Gastroesophageal sphincter (tissue), 4 donors: ENCODE measurements around the gene HLA-F. TPM values are rescaled to one million over a fixed set of nuclear protein-coding genes. Genes with fewer than 3 reads are reported as not detected.

Source experiments
- ATAC-seq: fragments of 150-250 bp; one replicate; pipeline ENCODE4 v1.9.1; 2016; ENCODE audit warnings: mild to moderate bottlenecking, moderate library complexity
- H3K27ac ChIP-seq, 4 donors: fragments of 200-600 bp; sonication (generic) in 3 of 4; 1 replicate in 3 of 4; 2 replicates in 1 of 4; pipeline ENCODE4 v1.5.1; 2016 to 2019
- H3K27me3 ChIP-seq: fragments of 200-600 bp; sonication (generic); one replicate; pipeline ENCODE4 v1.5.1; 2019
- H3K36me3 ChIP-seq, 2 donors: fragments of 200-600 bp; sonication (generic); one replicate each; pipeline ENCODE4 v1.5.1; 2019; ENCODE audit warnings: control low read depth in 1 of 2
- H3K4me1 ChIP-seq, 3 donors: fragments of 200-600 bp; sonication (generic); 1 replicate in 2 of 3; 2 replicates in 1 of 3; pipeline ENCODE4 v1.5.1; 2016 to 2019; ENCODE audit warnings: control low read depth in 2 of 3
- H3K4me3 ChIP-seq, 2 donors: fragments of 200-600 bp; sonication (generic); one replicate each; pipeline ENCODE4 v1.5.1; 2019; ENCODE audit warnings: mild to moderate bottlenecking in 1 of 2, moderate library complexity in 1 of 2
- H3K9me3 ChIP-seq, 3 donors: fragments of 200-600 bp; sonication (generic); one replicate each; pipeline ENCODE4 v1.5.1; 2017 to 2019; ENCODE audit warnings: control low read depth in 2 of 3
- EP300 ChIP-seq: sonication (generic); formaldehyde crosslinking; IDR thresholded peaks from one replicate; pipeline ENCODE4 v1.6.1; 2017; ENCODE audit warnings: antibody characterized with exemption, mild to moderate bottlenecking
- POLR2A ChIP-seq, 2 donors: fragments of 450-650 bp; IDR thresholded peaks; one replicate each; pipeline ENCODE4 v1.6.1; 2017; ENCODE audit warnings: antibody characterized with exemption in 2 of 2, mild to moderate bottlenecking in 2 of 2, moderate library complexity in 1 of 2
- POLR2AphosphoS5 ChIP-seq: sonication (generic); formaldehyde crosslinking; IDR thresholded peaks from one replicate; pipeline ENCODE4 v1.6.1; 2017; ENCODE audit warnings: antibody characterized with exemption
- WGBS, 2 donors: methylation state at CpG; one replicate each; pipeline ENCODE4 v1.1.5; 2018; ENCODE audit warnings: low coverage in 1 of 2; 5-methylcytosine and 5-hydroxymethylcytosine counted together
- total RNA-seq, 4 donors: library from RNA; depleted of rRNA; stranded (reverse); fragments of >200 nt; gene quantifications; one replicate each; pipeline ENCODE4 v1.1.0, GENCODE V29; 2016
- TF ChIP-seq, protein P1 (sequence below), 4 experiments: fragments of 200-600 bp in 2 of 4; fragments of 450-650 bp in 2 of 4; sonication (generic) in 1 of 4; IDR thresholded peaks; one replicate each; pipeline ENCODE4 v1.5.1; 2017 to 2019; ENCODE audit warnings: antibody characterized with exemption in 4 of 4, mild to moderate bottlenecking in 2 of 4, moderate library complexity in 2 of 4

The HLA-F gene
- total RNA-seq, 4 donors from 2014 or later: 39.2 to 73.0 (median 46.4) TPM

GRCh38 chr6:29708432-29709179 lies 14.6 kb upstream of the HLA-F start:
- Histone ChIP-seq H3K4me3 (no peak overlapping the region), H3K36me3 (no peaks in the 10 kb centered on the region), H3K27me3 (peaks cover 48% of the 10 kb centered on the region), H3K27ac (no peak overlapping the region), H3K4me1 (no peaks in the 10 kb centered on the region), H3K9me3 (no peaks in the 10 kb centered on the region)
- TF ChIP-seq, protein P1, sequence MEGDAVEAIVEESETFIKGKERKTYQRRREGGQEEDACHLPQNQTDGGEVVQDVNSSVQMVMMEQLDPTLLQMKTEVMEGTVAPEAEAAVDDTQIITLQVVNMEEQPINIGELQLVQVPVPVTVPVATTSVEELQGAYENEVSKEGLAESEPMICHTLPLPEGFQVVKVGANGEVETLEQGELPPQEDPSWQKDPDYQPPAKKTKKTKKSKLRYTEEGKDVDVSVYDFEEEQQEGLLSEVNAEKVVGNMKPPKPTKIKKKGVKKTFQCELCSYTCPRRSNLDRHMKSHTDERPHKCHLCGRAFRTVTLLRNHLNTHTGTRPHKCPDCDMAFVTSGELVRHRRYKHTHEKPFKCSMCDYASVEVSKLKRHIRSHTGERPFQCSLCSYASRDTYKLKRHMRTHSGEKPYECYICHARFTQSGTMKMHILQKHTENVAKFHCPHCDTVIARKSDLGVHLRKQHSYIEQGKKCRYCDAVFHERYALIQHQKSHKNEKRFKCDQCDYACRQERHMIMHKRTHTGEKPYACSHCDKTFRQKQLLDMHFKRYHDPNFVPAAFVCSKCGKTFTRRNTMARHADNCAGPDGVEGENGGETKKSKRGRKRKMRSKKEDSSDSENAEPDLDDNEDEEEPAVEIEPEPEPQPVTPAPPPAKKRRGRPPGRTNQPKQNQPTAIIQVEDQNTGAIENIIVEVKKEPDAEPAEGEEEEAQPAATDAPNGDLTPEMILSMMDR (IDR thresholded peaks at IDR 0.05): no peak
- no peak for TF ChIP-seq POLR2AphosphoS5
- TF ChIP-seq POLR2A (IDR thresholded peaks at IDR 0.05): no peak
- TF ChIP-seq EP300: no peak
- ATAC-seq: no peak
- WGBS, 2 donors: 46 to 72% methylated on average over 6 to 8 of the region's 11 CpGs

- peaks cover 43% of the 10 kb centered on the region for H3K27me3 ChIP-seq
- 63% methylated on average over 3 of the region's 4 CpGs; no CpG with 5 or more reads in 1 of the 2 donors for WGBS, 2 donors
These were observed 14.0 kb upstream of the HLA-F start for GRCh38 chr6:29709188-29709587.

GRCh38 chr6:29710281-29710941 lies 12.8 kb upstream of the HLA-F start:
- no peak for TF ChIP-seq EP300
- no peak for TF ChIP-seq POLR2AphosphoS5
- TF ChIP-seq, protein P1 (IDR thresholded peaks at IDR 0.05): no peak
- TF ChIP-seq POLR2A (IDR thresholded peaks at IDR 0.05): no peak
- Histone ChIP-seq H3K36me3 (no peaks in the 10 kb centered on the region), H3K4me1 (no peaks in the 10 kb centered on the region), H3K9me3 (no peaks in the 10 kb centered on the region), H3K4me3 (no peak overlapping the region), H3K27me3 (peaks cover 37% of the 10 kb centered on the region), H3K27ac (no peak overlapping the region)
- no peak for ATAC-seq
- 72 to 88% methylated on average over 5 to 8 of the region's 8 CpGs for WGBS, 2 donors

More at GRCh38 chr6:29709188-29709587, 14.0 kb upstream of the HLA-F start:
- Histone ChIP-seq H3K4me1 (no peaks in the 10 kb centered on the region), H3K27ac (no peak overlapping the region), H3K4me3 (no peak overlapping the region), H3K9me3 (no peaks in the 10 kb centered on the region), H3K36me3 (no peaks in the 10 kb centered on the region)
- TF ChIP-seq POLR2AphosphoS5: no peak
- TF ChIP-seq, protein P1 (IDR thresholded peaks at IDR 0.05): no peak
- no peak for TF ChIP-seq EP300
- no peak for TF ChIP-seq POLR2A (IDR thresholded peaks at IDR 0.05)
- ATAC-seq: no peak

- H3K4me3 ChIP-seq: no peak overlapping the region
- H3K4me1 ChIP-seq: peaks cover 0 to 21% (median 0%) of the 10 kb centered on the region in 3 donors
- no peak for TF ChIP-seq POLR2A (IDR thresholded peaks at IDR 0.05)
- TF ChIP-seq, protein P1 (IDR thresholded peaks at IDR 0.05): no peak
- H3K36me3 ChIP-seq: peaks cover 0 to 11% of the 10 kb centered on the region in 2 donors
- 25 to 33% methylated on average over 1 to 2 of the region's 2 CpGs for WGBS, 2 donors
- no peaks in the 10 kb centered on the region for H3K9me3 ChIP-seq
- H3K27ac ChIP-seq: no peak overlapping the region
- no peaks in the 10 kb centered on the region for H3K27me3 ChIP-seq
- ATAC-seq: no peak
These were observed 2.4 kb upstream of the HLA-F start for GRCh38 chr6:29720863-29721262.
